ENCODE data around the gene ENTPD2. TPM values are rescaled to one million over a fixed set of nuclear protein-coding genes. Genes with fewer than 3 reads are reported as not detected.
A peak's percentile ranks its signal among the peaks of the same experiment; 100 is the strongest.

The ENTPD2 gene
- total RNA-seq, 1 experiment from 2014 or later = 9.0 TPM

- Histone ChIP-seq H3K79me2 (ENCODE audit: low read depth) (no peaks in the 10 kb centered on the region), H4K20me1 (ENCODE audit: insufficient read depth) (no peaks in the 10 kb centered on the region), H2AFZ (no peak overlapping the region), H3K4me2 (peak overlapping the region; percentile 51; the same call in 1 of the 2 replicates), H3K36me3 (ENCODE audit: low read depth) (no peaks in the 10 kb centered on the region), H3K9me2 (ENCODE audit: insufficient read depth) (no peaks in the 10 kb centered on the region), H3K4me1 (replicated peaks; ENCODE audit: insufficient read depth) (no peaks in the 10 kb centered on the region), H3K4me3 (no peak overlapping the region), H3F3A (ENCODE audit: insufficient read depth, low read depth) (peaks cover 19% of the 10 kb centered on the region), H3K27me3 (ENCODE audit: insufficient read depth, low read depth) (no peaks in the 10 kb centered on the region), H3K27ac (no peak overlapping the region), H3K9me3 (ENCODE audit: insufficient read depth, low read depth) (no peaks in the 10 kb centered on the region)
- POLR2A ChIA-PET (ENCODE audit: unreplicated experiment) = no interaction called here
- TF ChIP-seq EZH2 (IDR thresholded peaks at IDR 0.05; ENCODE audit: low read depth) = no peak
- TF ChIP-seq CTCF (conservative IDR thresholded peaks at IDR 0.05) = no peak
- intact Hi-C loops (cut with micrococcal nuclease; ENCODE audit: unreplicated experiment) = no loop called here
- CTCF ChIA-PET = interaction anchor here (0.6 kb wide), 1 partner anchor 9 kb away, joined by 5 read pairs; no protein-coding TSS in a partner anchor
- BruUV-seq (replicated peaks) = no TSS peak
- DNase-seq = no peak
These were observed 22.8 kb upstream of the ENTPD2 start for GRCh38 chr9:137076636-137077009.

- Histone ChIP-seq H3K79me2 (ENCODE audit: low read depth) (no peaks in the 10 kb centered on the region), H3K4me3 (no peak overlapping the region), H3K27ac (no peak overlapping the region), H3K4me2 (no peak overlapping the region), H3K4me1 (replicated peaks; ENCODE audit: insufficient read depth) (peaks cover 6% of the 10 kb centered on the region), H2AFZ (no peak overlapping the region), H3K36me3 (ENCODE audit: low read depth) (no peaks in the 10 kb centered on the region), H3K9me2 (ENCODE audit: insufficient read depth) (no peaks in the 10 kb centered on the region), H3F3A (ENCODE audit: insufficient read depth, low read depth) (peaks cover 25% of the 10 kb centered on the region), H3K9me3 (ENCODE audit: insufficient read depth, low read depth) (no peaks in the 10 kb centered on the region), H4K20me1 (ENCODE audit: insufficient read depth) (no peaks in the 10 kb centered on the region), H3K27me3 (ENCODE audit: insufficient read depth, low read depth) (no peaks in the 10 kb centered on the region)
- ChIA-PET CTCF (no interaction called here), POLR2A (ENCODE audit: unreplicated experiment) (no interaction called here)
- intact Hi-C loops (cut with micrococcal nuclease; ENCODE audit: unreplicated experiment) = no loop called here
- DNase-seq = peak in 1 of 2 experiments; percentile 18
- no peak for TF ChIP-seq CTCF (conservative IDR thresholded peaks at IDR 0.05)
- BruUV-seq (replicated peaks) = no TSS peak
These were observed 21.5 kb upstream of the ENTPD2 start for GRCh38 chr9:137075275-137075775.

GRCh38 chr9:137074657-137075274, 20.9 kb upstream of the ENTPD2 start:
- H3K4me3 ChIP-seq = no peak overlapping the region
- no peaks in the 10 kb centered on the region for H3K9me3 ChIP-seq (ENCODE audit: insufficient read depth, low read depth)
- no peak overlapping the region for H3K4me2 ChIP-seq
- H3K4me1 ChIP-seq (replicated peaks; ENCODE audit: insufficient read depth) = peaks cover 6% of the 10 kb centered on the region
- ChIA-PET POLR2A (ENCODE audit: unreplicated experiment) (no interaction called here), CTCF (no interaction called here)
- H3K36me3 ChIP-seq (ENCODE audit: low read depth) = no peaks in the 10 kb centered on the region
- no peaks in the 10 kb centered on the region for H3K9me2 ChIP-seq (ENCODE audit: insufficient read depth)
- H3K27me3 ChIP-seq (ENCODE audit: insufficient read depth, low read depth) = no peaks in the 10 kb centered on the region
- DNase-seq = peak in 1 of 2 experiments; percentile 17
- no peak overlapping the region for H2AFZ ChIP-seq
- BruUV-seq (replicated peaks) = no TSS peak
- peaks cover 25% of the 10 kb centered on the region for H3F3A ChIP-seq (ENCODE audit: insufficient read depth, low read depth)
- no peaks in the 10 kb centered on the region for H3K79me2 ChIP-seq (ENCODE audit: low read depth)
- intact Hi-C loops (cut with micrococcal nuclease; ENCODE audit: unreplicated experiment) = no loop called here
- H3K27ac ChIP-seq = no peak overlapping the region
- no peak for TF ChIP-seq EZH2 (IDR thresholded peaks at IDR 0.05; ENCODE audit: low read depth)
- TF ChIP-seq CTCF (conservative IDR thresholded peaks at IDR 0.05) = no peak
- no peaks in the 10 kb centered on the region for H4K20me1 ChIP-seq (ENCODE audit: insufficient read depth)

Measured in PC-9 (cell line).